Stimulated activated CD8-positive, alpha-beta memory T cell treated with anti-CD3 and anti-CD28 coated beads, Interleukin-7, amount 100 ng/mL, for 4 hours (primary cell): ENCODE data around the gene MYL12A.
A peak's percentile ranks its signal among the peaks of the same experiment; 100 is the strongest.

ENCODE experiments used
- DNase-seq, 2 donors: peaks; one replicate each; pipeline ENCODE4 v3.0.0-alpha.2; 2020; ENCODE audit warnings: low read depth in 2 of 2

The MYL12A gene

DNA sequence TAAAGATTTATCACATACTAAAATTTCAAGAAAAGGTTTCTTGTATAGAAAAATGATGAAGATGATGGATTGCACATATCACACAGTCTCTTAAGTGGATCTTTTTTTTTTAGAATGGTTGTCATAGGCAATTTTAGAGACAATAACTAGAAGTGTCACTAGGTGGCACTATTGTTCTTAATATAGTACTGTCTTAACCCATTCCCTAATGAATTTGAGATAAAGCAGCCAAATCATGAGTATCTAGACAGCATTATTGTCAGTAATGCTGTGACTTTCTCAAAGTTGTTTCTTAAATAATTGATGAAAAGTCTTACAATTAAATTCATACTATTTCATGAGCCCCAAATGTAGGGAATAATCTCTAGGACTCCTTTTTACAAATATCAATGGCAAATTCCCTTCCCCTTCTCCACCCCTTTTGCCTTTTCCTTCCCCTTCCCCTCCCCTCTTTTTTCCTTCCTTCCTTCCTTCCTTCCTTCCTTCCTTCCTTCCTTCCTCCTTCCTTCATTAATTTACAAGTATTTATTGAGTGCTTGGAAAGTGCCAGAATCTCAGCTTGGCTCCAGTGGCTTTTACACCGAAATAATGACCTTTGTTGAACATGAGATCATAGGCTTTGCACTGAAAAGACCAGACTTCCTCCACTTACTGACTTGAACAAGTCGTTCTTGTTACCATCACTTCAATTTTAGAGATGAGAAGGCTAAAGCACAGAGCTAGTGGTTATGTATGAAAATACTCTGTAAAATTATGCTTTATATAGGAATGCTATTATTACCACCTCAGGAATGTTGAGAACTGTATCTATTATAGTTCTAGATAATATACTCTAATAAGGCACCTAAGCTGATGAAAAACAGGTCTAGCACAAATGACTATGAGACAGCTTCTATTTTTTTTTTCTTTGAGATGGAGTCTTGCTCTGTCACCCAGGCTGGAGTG lies 34.1 kb downstream of the MYL12A start:
- no peak for DNase-seq

DNA sequence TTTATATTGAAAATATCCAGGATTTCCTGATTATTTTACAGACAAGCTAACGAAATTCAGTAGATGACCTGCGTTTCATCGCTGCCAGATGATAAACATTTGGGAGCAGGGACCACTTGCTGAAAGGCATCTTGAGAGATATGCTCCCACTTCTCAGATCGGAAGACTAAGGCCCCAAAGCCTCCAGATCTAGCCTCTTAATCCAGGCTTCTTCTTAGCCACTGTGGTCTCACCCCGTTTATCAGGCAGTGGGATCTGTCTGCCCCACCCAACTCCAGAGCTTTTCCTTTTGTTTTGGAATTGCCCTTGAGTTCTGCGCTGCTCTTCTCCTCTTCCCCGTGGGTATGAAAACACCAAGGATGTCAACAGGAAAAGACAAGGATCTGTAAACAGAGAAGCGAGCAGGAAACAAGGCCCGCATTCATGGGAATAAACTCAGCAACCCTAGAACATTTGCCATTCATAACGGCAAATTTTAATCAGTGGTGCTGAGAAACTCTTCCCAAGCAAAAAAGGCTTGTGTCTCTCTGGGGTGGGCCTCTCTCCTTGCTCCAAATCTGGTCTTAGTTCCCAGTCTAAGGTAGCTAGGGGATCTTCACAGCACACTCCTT lies 35.8 kb downstream of the MYL12A start:
- no peak for DNase-seq

DNA sequence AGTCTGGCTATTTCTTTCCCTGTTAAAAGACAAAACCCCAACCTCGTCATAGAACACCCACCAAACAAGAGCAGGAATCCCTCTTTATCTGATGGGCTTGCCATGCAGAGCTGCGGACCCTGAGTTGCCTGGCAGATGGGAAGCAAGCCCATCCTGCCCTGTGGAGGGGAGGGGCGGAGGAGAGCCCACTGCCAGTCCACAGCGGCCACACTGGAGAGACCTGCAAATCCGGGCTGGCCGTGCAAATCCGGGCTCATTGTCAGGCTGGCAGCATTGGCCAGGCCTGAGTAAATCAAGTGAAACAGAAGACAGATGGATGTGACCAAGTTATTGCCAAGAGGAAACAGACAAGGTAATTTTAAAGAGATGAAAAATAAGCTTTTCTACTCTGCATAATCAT lies 36.3 kb downstream of the MYL12A start:
- no peak for DNase-seq

DNA sequence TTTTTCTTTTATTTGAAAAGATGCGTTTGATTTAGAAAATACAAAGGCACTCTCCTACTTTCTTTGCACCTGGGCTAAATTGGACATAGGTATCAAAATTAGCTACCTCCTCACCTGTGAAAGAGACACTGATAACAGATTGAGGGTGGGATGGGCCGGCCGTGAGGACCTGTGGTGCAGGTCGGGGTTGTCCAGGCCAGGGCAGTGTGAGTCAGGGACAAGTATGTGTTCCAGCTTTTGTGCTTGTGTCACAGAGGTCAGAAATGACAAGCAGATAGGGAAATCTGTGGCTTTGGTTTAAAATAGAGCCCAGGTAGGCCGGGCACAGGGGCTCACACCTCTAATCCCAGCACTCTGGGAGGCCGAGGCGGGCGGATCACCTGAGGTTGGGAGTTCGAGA lies 36.9 kb downstream of the MYL12A start:
- no peak for DNase-seq

DNA sequence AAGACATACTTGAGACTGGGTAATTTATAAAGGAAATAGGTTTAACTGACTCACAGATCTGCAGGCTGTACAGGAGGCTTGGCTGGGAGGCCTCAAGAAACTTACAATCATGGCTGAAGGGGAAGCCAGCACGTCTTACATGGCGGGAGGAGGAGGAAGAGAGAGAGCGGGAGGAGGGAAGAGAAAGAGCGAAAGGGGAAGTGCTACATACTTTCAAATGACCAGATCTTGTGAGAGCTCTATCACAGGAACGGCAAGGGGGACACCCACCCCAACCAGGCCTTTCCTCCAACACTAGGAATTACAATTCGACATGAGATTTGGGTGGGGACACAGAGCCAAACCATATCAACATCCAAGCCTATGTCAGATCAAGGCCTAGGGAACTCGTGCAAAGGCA lies 38.6 kb downstream of the MYL12A start:
- no peak for DNase-seq

DNA sequence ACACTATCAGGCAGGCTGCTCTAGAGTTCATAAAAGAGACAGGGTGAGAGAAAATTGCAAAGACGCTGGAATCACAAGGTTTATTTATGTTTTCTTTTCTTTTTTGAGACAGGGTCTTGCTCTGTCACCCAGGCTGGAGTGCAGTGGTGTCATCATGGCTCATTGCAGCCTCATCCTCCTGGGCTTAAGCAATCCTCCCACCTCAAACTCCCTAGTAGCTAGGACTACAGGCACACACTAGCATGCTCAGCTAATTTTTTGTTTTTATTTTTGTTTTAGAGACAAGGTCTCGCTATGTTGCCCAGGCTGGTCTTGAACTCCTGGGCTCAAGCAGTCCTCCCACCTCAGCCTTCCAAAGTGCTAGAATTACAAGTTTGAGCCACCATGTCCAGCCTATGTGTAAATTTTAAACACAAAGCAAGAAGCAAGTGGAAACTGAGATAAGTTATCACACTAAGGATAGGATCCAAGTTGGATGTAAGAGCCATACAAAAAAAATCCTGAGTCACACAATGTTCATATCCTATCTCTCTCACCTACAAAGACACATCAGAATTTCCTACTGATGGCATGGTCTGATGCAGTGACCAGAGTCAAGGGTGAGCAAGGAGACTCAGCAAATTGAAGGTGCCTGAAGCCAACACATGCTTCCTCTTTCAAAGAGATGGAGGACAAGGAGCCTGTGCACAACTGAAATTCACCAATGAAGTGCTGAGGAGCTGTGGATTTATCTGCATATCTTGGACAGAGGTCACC lies 45.8 kb downstream of the MYL12A start:
- no peak for DNase-seq

DNA sequence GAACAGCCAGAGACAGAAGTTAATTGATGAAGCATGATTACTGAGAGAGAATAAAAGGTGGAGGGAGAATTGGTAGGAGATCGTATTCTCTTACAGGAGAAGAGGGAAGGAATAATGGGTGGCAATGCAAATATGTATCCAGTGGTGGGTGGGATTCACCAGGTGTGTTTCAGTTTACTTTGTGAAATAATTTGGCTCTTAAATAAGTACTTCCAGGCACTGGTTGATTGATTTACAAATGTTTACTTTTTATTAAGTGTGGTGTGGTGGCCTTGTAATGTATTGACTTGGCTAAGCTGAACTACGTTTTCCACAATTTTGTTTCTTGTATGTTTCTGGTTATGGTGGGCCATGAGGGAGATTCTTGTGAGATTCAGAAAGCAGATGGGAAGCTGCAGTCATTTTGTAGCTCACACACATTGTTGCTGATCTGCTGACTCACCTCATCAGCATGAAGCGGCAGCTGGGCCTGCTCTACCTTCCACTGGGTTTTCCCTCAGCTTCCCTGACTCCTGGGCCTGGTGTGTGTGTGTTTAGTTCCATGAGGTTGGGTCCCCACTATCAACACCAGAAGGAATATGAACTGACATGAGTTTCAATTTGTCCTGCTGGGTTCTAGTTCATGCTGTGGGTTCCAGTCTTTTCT lies 47.0 kb downstream of the MYL12A start:
- DNase-seq: no peak

DNA sequence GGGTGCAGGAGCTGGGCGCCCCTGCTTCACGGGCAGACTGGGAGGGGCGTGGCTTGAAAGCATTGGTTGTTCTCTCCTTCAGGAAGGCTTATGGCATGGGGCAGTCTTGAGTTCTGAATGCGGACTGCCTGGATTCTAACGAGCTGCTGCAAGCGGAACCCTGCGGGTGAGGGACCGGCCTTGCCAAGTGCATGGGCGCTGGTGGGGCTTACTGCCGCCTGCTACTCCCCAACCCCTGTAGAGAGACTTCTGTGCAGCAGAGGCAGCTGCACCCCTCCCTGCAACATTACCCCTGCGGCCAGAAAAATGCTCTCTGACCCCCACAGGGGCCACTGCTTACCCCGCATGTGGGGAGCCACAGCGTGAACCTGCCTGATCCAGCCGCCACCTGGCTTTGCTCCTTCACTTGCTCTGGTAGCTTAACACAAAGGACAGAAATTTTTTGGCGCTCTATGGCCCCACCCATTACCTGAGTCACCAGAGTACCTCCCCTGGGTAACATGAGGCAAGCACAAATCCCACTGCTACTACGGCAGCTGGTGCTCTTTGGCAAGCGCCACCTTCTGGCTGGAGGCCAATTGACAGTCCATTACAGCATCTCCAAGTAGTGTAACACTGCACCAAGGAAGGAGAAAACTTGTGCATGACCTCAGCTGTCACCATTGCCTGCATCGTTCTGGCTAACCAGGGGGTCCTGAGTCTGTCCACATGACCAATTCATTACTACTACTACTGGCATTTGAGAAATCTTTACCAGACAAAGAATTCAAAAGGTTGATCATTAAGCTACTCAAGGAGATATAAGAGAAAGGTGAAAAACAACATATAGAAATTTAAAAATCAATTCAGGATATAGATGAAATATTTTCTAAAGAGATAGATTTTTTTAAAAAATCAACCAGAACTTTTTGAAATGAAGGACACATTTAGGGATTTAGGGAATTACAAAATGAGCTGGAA lies 49.7 kb downstream of the MYL12A start:
- peak; percentile 84 to 91 for DNase-seq

DNA sequence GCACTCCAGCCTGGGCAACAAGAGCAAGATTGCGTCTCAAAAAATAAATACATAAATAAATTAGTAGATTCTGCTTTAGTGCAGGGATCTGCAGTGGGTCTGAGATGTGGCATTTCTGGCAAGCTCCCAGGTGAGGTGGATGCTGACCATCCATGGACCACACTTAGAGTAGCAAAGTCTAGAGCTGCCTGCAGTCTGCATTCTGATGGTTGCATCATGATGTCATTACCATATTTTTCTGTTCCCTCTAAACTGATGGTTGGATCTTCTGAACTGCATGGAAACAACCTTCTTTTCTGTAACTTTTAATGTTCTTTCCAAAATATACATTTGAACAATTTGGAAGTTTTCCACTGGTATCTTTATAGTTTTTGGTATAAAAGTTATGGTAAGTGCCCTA lies 57.2 kb downstream of the MYL12A start:
- DNase-seq: no peak

DNA sequence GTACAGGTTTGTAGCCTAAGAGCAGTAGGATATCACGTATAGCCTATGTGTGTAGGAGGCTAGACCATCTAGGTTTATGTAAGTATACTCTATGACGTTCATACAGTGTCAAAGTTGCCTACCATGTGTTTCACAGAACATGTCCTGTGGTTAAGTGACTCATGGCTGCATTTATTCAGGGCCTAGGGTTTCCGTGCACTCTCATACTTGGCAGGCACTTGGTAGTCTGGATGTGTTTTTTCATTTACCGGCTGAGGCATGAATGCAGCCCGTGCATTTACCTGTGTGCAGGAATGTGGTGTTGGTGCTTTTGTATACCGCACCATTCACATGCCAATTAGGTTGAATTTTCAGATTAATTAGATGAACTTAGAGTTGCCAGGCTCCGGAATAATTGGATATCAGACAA lies 57.8 kb downstream of the MYL12A start:
- DNase-seq: peak; percentile 15 to 26
